SK-N-MC (cell line): Measurements from ENCODE around the gene TECPR2.

Source experiments
- EZH2 ChIP-seq: fragments of 200-600 bp; sonication (generic); IDR thresholded peaks from one replicate; pipeline ENCODE4 v1.6.1; 2017; ENCODE audit warnings: antibody characterized with exemption
- FOXP2 ChIP-seq: optimal IDR thresholded peaks from 2 replicates; pipeline ENCODE3; 2011; ENCODE audit warnings: mild to moderate bottlenecking, moderate library complexity; ENCODE audit not compliant: insufficient read depth; ENCODE audit errors: extremely low read length, control extremely low read depth
- POLR2AphosphoS5 ChIP-seq: IDR thresholded peaks from 2 replicates; pipeline ENCODE4 v1.6.1; 2012; ENCODE audit warnings: mild to moderate bottlenecking, low read depth, low read length, borderline replicate concordance

GRCh38 chr14:102493096-102493495 is 130.4 kb downstream of the TECPR2 start:
- TF ChIP-seq POLR2AphosphoS5 (no peak), FOXP2 (no peak), EZH2 (no peak)
